Caki2 (cell line): ENCODE data around the gene IQCE. TPM values are rescaled to one million over a fixed set of nuclear protein-coding genes. Genes with fewer than 3 reads are reported as not detected.

Experiments used
- DNase-seq: peaks from one replicate; pipeline ENCODE4 v3.0.0-alpha.2; 2015; ENCODE audit warnings: low read depth
- in situ Hi-C: cut with HindIII; loops from 2 replicates; pipeline ENCODE4 v1.10.0; 2016; ENCODE audit warnings: low sequenced_read_pairs, low pct_unique_long_range_greater_than_20kb, mixed read lengths
- total RNA-seq: library from RNA; depleted of rRNA; stranded (reverse); fragments of >200 nt; shearing (Covaris generic); gene quantifications from 2 replicates; pipeline ENCODE4 v1.2.3, GENCODE V29; 2014; ENCODE audit warnings: low replicate concordance; rRNA removed

Gene IQCE, protein sequence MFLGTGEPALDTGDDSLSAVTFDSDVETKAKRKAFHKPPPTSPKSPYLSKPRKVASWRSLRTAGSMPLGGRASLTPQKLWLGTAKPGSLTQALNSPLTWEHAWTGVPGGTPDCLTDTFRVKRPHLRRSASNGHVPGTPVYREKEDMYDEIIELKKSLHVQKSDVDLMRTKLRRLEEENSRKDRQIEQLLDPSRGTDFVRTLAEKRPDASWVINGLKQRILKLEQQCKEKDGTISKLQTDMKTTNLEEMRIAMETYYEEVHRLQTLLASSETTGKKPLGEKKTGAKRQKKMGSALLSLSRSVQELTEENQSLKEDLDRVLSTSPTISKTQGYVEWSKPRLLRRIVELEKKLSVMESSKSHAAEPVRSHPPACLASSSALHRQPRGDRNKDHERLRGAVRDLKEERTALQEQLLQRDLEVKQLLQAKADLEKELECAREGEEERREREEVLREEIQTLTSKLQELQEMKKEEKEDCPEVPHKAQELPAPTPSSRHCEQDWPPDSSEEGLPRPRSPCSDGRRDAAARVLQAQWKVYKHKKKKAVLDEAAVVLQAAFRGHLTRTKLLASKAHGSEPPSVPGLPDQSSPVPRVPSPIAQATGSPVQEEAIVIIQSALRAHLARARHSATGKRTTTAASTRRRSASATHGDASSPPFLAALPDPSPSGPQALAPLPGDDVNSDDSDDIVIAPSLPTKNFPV
- 8.9 and 32.5 TPM in 2 replicates for total RNA-seq

DNA sequence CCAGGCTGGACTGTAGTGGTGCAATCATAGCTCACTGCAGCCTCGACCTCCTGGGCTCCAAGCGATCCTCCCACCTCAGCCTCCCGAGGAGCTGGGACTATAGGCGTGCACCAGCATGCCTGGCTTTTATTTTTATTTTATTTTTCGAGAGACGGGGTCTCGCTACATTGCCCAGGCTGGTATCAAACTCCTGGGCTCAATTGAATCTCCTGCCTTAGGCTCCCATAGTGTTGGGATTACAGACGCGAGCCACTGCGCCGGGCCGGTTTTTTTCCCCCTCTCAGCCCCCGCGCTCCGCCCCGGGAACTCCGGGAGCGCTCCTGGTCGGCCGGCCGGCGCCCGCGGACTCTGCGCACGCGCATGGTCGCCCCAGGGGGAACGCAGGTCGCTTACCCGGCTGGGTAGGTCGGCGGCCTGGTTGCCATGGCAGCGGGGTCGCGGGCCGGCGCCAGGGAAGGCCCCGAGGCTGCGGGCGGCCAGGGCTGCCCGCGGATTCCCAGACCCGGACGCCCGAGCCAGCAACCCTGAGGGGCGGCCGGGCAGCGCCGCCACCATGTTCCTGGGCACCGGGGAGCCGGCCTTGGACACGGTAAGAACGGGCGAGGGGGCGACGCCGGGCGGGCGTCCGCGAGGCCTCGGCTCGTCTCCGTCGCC is at the start of gene IQCE:
TSS of gene IQCE (plus strand) at position 351 of the 654 bp plus-strand sequence. CDS start at position 554, 203 bp downstream.
- in situ Hi-C loops, result no loop called here
- DNase-seq, result peak; percentile 87

DNA sequence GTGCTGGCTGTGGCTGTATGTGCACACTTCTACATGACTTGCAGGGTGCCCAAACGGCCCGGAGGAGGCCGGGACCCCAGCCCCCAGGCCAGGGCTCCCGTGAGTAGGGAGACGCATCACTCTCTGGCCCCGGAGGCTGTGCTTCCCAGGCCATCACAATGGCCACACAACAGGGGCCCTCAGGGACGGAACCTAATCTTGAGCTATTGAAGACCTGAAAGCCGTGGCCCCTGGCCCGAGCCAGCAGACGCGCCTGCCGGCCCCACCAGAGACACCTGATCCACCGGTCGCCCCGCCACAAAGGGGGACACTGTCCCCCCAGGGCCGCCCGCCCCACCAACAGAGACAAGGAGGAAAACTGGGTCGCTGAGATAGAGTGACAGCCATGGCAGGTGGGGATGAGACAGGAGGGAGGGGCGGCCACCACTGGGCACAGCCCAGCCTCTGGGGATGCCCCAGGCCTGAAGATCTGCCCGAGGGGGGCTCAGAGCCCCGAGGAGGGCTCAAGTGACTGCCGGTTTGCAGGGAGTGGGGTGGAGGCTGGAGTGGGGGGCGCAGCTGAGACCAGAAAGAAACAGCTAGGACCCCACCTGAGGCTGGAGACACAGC is 49.4 kb upstream of the IQCE start:
- DNase-seq, result no peak
- in situ Hi-C loops, result no loop called here

DNA sequence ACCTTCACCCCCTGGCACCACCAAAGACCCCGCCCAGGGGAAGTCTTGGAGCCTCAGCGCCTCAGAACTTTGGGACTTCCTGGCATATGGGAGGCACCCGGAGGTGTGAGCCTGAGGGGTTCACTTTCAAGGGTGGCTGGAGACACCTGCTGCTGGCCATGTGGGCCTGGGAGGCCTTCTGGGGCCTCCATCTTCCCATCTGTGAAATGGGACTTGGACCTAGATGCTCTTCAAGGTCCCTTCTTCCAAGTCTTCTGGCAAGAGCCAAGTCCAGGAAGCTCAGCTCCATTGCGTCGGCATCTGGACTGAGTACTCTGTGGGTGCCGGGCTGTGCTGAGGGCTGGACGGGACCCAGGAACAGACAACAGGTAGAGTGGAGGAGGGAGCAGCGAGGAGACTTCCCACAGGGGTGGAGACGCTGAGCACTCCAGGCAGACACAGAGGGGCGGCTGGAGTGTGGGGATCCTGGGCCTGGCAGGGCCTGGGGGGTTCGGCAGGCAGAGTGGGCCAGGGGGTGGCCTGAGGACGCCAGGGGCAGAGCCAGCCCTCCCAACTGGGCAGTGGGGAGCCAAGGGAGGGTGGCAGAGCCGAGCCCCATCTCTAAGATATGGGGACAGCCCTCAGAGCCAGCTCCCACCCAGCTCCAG is 48.5 kb upstream of the IQCE start:
- no peak for DNase-seq
- in situ Hi-C loops, result no loop called here

DNA sequence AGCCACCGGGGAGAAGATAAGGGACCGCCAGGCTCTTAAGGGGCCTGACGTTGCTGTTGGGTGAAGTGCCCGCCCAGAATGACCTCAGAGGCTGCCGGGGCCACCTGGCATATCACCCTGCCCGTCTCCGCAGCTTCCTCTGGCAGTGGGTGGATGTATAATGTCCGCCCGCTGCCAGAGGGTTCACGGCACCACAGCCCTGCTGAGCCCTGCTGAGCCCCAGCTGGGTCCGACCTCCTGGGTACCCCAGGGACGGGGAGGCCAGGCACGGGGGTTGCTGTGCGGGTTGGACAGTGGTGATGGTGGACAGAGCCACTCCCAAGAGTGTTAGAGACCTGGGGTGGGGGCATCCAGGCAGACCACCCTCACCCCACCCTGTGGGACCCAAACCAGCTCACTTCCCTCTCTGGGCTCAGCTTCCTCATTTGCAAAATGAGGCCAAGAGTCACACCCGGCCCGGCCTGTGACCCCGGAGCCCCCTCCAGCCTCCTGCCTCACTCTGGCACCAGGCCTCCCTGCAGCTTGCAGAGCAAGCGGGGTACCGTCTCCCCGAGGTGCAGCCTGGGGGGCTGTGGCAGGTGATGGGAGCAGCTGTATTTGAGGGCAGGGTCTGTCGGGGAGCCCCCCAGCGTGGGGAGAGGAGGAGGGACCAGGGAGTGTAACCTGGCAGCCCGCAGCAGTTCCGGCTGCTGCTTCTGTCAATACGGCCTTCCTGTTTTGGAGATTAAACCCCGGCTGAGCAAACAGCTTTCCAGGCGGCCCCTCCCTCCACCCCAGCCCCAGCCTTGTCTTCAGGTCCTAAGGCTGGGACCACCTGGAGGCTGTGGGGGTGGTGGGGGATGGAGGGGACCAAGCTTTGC is 47.6 kb upstream of the IQCE start:
- DNase-seq, result no peak
- in situ Hi-C loops, result no loop called here

DNA sequence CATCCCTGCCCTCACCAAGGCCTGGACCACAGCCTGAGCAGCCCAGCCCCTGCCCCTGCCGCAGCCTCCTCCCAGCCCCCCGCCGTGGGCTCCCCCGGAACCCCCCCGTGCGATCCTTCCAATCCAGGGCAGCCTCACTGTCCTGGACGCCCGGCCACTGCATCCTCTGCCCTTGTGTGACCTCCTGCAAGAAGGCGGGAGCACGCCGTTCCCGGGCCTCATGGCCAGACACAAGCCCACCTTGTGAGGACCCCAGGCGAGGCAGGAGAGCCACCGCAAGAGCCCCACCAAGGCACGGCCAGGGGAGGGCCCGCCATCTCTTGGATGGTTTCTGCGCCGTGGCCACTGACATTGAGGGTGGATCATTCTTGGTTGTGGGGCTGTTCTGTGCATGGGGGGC is 47.0 kb upstream of the IQCE start:
- in situ Hi-C loops, result no loop called here
- DNase-seq, result no peak

DNA sequence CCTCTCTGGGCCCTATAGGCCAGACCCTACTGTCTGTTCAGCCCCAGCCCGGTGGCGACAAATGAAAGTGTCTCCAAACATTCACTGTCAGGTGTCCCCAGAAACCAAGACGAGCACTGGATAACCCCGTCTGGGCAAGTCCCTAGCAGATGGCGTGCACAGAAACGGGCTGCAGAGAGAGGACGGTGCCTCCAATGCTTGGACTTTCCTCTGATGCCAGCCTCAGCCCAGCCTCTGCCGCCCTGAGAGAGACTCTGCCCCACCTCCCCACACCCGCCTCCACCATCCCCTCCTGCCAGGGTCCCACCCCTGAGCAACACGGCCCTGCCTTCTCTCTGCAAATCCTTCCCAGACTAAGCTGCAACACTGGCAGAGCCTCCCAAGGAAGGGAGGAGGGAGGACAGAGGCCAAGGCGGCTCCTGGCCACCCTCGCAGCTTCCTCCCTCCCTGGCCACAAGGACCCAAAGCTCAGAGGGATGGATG is 46.6 kb upstream of the IQCE start:
- DNase-seq, result no peak
- in situ Hi-C loops, result no loop called here

DNA sequence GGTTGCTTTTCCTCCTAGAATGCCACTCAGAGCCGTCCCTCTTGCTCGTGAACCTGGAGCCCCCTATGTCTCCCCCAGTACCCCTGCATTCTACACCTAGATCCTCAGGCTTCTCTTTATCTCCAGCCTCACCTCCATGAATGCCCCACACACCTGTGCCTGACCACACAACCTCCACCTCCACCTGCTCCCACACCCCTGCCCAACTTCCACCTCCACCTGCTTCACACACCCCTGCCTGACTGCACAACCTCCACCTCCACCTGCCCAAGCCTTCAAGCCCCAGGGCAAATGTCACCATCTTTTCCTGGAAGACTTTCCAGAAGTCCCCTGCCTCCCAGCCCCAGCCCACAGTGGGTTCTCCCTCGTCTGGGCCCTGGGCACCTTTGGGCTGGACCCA is 46.1 kb upstream of the IQCE start:
- in situ Hi-C loops, result no loop called here
- no peak for DNase-seq

DNA sequence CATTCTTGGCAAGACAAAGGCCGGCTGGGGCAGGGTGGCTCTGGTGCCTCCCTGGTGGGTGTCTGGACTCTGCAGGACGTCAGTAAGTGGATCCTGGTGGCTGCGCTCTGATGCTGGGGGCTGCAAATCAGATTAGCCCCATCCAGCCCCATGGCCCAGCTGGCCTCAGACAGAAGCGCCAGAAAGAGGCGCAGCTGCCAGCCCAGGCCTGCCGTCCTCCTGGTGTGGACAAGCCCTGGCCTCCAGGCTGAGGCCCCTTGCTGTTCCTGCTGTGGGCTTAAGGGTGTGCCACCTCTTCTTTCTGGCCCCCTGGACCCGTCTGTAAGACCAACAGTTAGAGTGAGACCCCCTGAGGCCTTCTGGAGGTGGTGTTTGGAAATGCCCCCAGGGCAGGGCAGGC is 45.1 kb upstream of the IQCE start:
- DNase-seq, result no peak
- in situ Hi-C loops, result no loop called here

DNA sequence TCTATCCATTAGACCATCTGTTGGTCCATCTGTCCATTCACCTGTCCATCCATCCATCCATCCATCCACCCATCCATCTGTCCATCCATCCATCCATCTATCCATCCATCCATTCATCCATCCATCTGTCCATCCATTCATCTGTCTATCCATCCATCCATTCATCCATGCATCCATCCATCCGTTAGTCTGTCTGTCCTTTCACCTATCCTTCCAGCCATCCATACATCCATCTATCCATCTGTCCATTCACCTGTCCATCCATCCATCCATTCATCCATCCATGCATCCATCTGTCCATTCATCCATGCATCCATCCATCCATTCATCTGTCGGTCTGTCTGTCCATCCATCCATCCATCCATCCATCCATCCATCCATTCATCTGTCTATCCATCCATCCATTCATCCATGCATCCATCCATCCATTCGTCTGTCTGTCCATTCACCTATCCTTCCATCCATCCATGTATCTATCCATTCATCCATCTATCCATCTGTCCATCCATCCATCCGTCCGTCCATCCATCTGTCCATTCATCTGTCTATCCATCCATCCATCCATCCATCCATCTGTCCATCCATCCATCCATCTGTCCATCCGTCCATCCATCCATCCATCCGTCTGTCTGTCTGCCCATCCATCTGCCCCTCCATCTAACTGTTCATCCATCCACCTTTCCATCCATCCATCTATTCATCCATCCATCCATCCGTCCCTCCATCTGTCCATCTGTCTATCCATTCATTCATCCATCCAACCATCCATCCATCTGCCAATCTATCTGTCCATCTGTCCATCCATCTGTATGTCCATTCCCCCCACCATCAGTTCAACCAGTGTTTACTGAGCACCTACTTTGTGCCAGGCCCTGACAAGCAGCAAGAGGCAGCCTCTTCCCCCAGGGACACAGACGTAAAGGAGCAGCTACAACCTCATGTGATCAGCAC is 44.0 kb upstream of the IQCE start:
- no peak for DNase-seq
- in situ Hi-C loops, result no loop called here

DNA sequence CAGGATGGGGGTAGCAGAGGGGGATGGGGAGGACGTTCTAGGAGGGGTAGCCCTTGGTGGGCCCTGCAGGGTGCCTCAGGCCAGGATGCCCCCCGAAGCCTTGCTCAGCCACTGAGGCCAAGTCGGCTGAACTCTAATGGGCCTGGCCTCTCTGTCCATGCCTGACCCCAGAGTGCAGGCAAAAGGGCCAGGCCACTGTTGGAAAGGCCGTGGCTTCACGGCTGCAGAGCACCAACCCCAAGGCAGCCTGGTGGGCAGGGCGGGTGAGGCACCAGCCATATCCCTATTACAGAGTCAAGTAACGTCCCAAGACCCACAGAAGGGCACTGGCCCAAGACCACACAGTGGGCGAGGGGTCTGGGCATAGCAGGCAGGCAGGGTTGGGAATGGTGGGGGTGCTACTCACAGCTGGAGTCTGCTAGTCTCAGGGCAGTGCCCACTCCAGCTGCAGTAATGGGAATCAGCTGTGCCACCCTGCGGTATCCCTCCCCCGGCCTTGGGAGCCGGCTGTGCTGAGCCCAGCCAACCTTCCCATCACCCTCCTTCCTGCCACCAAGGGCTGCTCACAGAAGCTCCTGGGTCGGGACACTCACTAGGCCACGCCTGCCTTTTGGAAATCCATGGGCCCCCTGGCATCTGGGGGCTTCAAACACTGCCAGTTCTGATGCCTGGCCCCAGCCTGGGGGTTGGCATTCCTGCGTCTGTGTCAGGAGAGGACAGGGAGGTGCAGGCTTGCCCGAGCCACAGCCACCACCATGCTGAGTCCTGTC is 43.2 kb upstream of the IQCE start:
- in situ Hi-C loops, result no loop called here
- DNase-seq, result no peak

DNA sequence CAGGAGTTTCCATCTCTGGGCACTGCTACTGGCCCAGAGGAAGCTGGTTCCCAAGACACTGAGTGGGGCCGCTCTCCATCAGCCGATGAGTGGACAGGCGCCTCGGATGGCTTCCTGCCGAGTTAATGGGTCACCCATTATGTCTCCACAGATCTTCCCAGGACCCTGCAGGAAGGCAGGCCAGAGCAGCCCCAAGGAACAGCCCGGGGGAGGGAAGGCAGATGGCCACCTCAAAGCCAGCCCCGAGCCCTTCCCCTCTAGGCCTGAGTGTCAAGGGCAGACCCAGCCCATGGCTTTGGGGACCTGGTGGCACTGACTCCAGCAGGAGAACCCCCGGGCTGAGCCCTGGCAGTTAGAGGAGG is 42.6 kb upstream of the IQCE start:
- DNase-seq, result peak; percentile 86
- in situ Hi-C loops, result no loop called here

DNA sequence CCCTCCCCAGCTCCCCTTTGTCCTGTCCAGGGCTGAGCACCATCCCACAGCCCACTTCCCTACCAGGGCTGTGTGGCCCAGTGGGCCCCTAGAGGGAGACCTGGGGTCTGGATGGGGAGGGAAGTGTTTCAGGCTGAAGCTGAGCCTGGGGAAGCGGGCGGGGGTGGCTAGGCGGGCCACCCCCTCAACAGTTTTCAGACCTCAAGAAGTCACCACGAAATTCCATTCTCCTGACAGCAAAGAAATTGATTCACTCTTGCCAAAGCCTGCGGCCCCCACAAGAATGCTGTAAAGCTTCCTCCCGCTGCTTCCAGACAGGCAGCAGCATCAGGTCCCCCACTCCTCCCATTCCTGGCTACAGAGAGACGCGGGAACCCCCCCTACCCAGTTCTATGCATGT is 41.8 kb upstream of the IQCE start:
- DNase-seq, result peak; percentile 61
- in situ Hi-C loops, result no loop called here

DNA sequence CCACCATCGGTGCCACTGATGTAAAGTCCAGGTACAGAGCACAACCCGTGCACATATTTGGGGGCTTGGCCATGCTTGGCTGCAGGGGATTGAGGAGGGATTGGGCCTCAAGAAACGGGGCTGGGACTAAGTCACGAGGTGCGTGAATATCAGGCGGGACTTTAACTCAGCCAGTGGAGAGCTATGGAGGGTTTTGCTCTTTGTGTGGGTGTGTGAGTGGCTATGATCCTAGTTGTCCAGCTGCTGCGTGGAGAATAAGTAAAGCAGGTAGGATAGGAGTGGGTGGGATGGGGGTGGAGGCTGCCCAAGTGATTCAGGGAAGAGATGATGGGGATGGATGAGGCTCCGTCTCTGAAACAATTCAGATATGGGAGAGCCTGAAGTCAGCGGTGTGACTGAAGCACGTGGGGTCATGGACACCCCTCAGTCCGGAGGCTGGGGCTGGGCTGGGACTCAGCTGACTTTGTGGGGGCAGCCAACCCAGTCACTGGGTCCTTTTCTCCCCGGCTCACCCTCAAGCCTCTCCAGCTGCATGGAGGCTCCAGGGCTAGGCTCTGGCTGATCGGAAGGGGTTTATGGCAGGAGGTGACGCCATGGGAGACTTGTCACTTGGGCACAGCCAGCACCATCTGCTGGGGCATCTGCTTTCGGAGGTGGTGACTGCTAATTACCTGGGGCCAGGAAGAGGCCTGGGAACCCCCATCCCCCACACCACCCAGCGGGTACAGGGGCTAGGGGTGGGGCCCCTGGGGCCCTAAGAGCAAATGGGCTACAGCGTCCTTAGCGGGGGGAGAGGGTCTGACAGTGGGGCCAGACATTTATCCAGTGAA is 40.9 kb upstream of the IQCE start:
- in situ Hi-C loops, result no loop called here

DNA sequence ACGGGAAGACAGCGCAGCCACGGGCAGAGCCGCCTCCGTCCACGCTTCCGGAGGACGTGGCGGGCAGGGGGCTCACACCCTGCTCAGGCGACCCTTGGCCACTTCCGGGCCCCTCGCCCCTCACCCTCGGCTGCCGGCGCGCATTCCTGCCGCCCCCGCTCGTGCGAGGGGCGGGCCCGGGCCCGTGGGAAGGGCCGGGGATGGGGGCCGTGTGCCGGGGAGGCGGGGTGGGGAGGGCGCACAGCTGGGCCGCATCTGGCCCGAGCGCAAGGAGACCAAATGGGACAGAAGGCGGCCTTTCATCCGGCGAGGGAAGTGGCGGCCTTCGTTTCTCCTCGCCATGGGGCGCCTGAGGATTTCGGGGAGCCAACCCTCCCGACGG is 40.1 kb upstream of the IQCE start:
- in situ Hi-C loops, result no loop called here
- no peak for DNase-seq

More for the DNA sequence above, 40.9 kb upstream of the IQCE start:
- DNase-seq, result no peak
